Measurements from ENCODE around the gene GAP43.
A peak's percentile ranks its signal among the peaks of the same experiment; 100 is the strongest.

Gene GAP43

GRCh38 chr3:115658032-115658336 lies 34.7 kb downstream of the GAP43 start:
- Histone ChIP-seq H3K4me1 (ENCODE audit: control insufficient read depth, low read length) (peaks cover 72% of the 10 kb centered on the region), H3K27me3 (ENCODE audit: control insufficient read depth, low read length) (peaks cover 5% of the 10 kb centered on the region), H3K9me2 (replicated peaks; ENCODE audit: control insufficient read depth, low read length) (no peaks in the 10 kb centered on the region), H3K4me3 (ENCODE audit: low read length) (peak overlapping the region; percentile 80), H3K79me2 (ENCODE audit: control insufficient read depth, low read length) (no peaks in the 10 kb centered on the region), H4K20me1 (ENCODE audit: control insufficient read depth, insufficient read depth, low read depth, low read length) (no peaks in the 10 kb centered on the region), H3K4me2 (ENCODE audit: low read length) (peak overlapping the region; percentile 95), H3K36me3 (ENCODE audit: control insufficient read depth, low read length) (no peaks in the 10 kb centered on the region), H3F3A (ENCODE audit: control insufficient read depth, insufficient read depth) (peaks cover 10% of the 10 kb centered on the region), H3K9me3 (ENCODE audit: control insufficient read depth, insufficient read depth, low read length) (no peaks in the 10 kb centered on the region), H3K27ac (ENCODE audit: low read depth, low read length) (peak overlapping the region; percentile 47)
- TF ChIP-seq EZH2phosphoT487 (IDR thresholded peaks at IDR 0.05; ENCODE audit: borderline replicate concordance, low read length) = no peak
- TF ChIP-seq, protein P1, sequence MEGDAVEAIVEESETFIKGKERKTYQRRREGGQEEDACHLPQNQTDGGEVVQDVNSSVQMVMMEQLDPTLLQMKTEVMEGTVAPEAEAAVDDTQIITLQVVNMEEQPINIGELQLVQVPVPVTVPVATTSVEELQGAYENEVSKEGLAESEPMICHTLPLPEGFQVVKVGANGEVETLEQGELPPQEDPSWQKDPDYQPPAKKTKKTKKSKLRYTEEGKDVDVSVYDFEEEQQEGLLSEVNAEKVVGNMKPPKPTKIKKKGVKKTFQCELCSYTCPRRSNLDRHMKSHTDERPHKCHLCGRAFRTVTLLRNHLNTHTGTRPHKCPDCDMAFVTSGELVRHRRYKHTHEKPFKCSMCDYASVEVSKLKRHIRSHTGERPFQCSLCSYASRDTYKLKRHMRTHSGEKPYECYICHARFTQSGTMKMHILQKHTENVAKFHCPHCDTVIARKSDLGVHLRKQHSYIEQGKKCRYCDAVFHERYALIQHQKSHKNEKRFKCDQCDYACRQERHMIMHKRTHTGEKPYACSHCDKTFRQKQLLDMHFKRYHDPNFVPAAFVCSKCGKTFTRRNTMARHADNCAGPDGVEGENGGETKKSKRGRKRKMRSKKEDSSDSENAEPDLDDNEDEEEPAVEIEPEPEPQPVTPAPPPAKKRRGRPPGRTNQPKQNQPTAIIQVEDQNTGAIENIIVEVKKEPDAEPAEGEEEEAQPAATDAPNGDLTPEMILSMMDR (IDR thresholded peaks at IDR 0.05; ENCODE audit: low read depth, low read length, poor library complexity, severe bottlenecking) = no peak

DNA sequence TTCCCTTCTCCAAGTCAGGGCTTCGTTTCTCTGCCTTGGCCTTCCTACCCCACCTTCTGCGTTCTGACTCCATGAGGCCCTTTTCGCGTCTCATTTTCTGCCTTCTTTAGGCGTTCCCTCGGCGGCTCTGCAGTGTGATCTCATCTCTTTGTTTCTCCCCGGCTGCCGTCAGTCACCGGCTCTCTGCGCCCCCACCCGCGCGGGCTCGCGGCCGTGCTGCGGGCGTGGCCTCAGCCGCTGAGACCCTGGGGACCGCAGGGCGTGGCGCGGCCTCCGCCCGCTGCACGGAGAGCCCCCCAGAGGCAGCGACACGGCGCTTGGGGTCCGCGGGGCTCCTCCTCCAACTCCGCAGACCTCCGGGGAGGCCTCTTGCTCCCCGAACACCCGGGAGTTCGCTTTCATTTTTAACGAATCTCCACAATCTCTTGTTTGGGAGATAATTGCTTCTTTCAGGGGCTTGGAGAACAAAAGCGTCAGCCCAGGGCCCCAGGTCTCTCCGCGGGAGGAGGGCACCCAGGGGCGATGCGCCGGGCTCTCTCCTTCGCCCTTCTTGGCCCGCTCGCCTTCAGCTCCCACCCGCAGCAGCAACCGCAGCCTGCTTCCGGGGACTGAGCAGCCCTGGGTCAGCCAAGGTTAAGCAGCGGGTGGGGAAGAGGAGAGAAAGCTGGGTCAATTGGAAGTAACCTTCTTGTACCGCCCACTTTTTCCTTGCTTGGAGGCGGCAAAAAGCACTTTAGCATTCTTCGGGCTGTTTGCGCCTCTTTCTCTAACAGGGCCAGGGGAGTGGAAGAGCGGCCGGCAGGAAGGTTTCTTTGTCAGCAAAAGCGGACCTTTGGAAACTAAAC lies 35.2 kb downstream of the GAP43 start:
- H3K79me2 ChIP-seq (ENCODE audit: control insufficient read depth, low read length) = no peaks in the 10 kb centered on the region
- H3K4me2 ChIP-seq (ENCODE audit: low read length) = peak overlapping the region; percentile 95
- H3K27me3 ChIP-seq (ENCODE audit: control insufficient read depth, low read length) = peaks cover 8% of the 10 kb centered on the region
- H3K9me2 ChIP-seq (replicated peaks; ENCODE audit: control insufficient read depth, low read length) = no peaks in the 10 kb centered on the region
- no peaks in the 10 kb centered on the region for H3K9me3 ChIP-seq (ENCODE audit: control insufficient read depth, insufficient read depth, low read length)
- H4K20me1 ChIP-seq (ENCODE audit: control insufficient read depth, insufficient read depth, low read depth, low read length) = no peaks in the 10 kb centered on the region
- H3K36me3 ChIP-seq (ENCODE audit: control insufficient read depth, low read length) = no peaks in the 10 kb centered on the region
- peaks cover 66% of the 10 kb centered on the region for H3K4me1 ChIP-seq (ENCODE audit: control insufficient read depth, low read length)
- TF ChIP-seq, protein P1 (IDR thresholded peaks at IDR 0.05; ENCODE audit: low read depth, low read length, poor library complexity, severe bottlenecking) = peak; percentile 21
- TF ChIP-seq EZH2phosphoT487 (IDR thresholded peaks at IDR 0.05; ENCODE audit: borderline replicate concordance, low read length) = no peak
- H3K4me3 ChIP-seq (ENCODE audit: low read length) = peak overlapping the region; percentile 80
- H3F3A ChIP-seq (ENCODE audit: control insufficient read depth, insufficient read depth) = peaks cover 10% of the 10 kb centered on the region
- peak overlapping the region; percentile 47 for H3K27ac ChIP-seq (ENCODE audit: low read depth, low read length)

DNA sequence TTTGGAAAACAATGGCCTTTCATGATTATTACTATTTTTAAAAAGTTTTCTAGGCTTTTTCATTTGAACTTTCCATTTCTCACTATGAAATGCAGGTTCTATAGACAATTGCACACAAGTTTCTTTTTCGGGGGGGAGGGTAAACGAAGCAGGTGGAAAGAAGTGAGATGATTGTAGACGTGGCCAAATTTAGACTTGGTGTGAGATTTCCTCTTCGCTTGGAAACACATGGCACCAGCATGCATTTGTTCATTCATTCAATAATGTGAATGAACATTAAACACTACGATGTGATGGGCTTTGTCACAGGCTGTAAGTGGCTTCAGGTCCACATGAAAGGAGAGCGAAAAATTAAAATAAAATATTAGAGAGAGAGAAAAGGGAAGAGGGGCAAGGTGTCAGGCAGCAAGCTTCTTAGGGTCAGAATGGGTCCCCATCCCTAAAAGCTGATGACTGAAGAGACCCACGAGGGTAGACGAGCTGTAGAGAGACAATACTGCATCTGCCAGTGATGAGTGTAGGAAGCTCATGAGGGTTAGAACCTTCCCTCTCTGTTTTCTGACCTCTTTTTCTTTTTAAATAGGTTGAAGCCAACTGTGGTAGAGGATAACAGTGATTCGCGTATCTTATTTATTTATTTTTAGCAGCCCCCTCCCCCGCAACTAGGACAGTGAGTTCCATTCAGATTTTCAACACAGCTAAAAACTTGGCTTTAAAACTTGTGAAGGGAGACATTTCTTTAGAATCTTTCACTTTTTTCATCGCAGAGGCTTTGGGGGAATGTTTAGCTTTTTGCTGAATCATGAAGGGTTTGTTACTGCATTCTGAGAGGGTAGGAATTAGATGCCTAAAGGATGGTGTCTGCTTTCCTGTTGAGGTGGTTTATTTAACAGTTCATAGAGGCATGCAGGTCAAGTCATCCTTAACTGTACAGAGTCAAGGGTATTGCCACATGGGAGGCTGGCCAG lies 36.2 kb downstream of the GAP43 start:
- Histone ChIP-seq H4K20me1 (ENCODE audit: control insufficient read depth, insufficient read depth, low read depth, low read length) (no peaks in the 10 kb centered on the region), H3K27ac (ENCODE audit: low read depth, low read length) (no peak overlapping the region), H3K4me1 (ENCODE audit: control insufficient read depth, low read length) (peaks cover 56% of the 10 kb centered on the region), H3K4me2 (ENCODE audit: low read length) (peak overlapping the region; percentile 95), H3K9me2 (replicated peaks; ENCODE audit: control insufficient read depth, low read length) (no peaks in the 10 kb centered on the region), H3K79me2 (ENCODE audit: control insufficient read depth, low read length) (no peaks in the 10 kb centered on the region), H3K9me3 (ENCODE audit: control insufficient read depth, insufficient read depth, low read length) (no peaks in the 10 kb centered on the region), H3K27me3 (ENCODE audit: control insufficient read depth, low read length) (peaks cover 8% of the 10 kb centered on the region), H3F3A (ENCODE audit: control insufficient read depth, insufficient read depth) (peaks cover 10% of the 10 kb centered on the region), H3K4me3 (ENCODE audit: low read length) (peak overlapping the region; percentile 80), H3K36me3 (ENCODE audit: control insufficient read depth, low read length) (no peaks in the 10 kb centered on the region)
- TF ChIP-seq, protein P1 (IDR thresholded peaks at IDR 0.05; ENCODE audit: low read depth, low read length, poor library complexity, severe bottlenecking) = no peak
- no peak for TF ChIP-seq EZH2phosphoT487 (IDR thresholded peaks at IDR 0.05; ENCODE audit: borderline replicate concordance, low read length)
